GM12878 (cell line): Measurements from ENCODE around the gene AKT3.

Experiments used
- CEBPB ChIP-seq, 2 experiments: fragments of 150-350 bp in 1 of 2; IDR thresholded peaks; 2 replicates each; pipeline ENCODE4 v1.6.1; 2012 to 2014; ENCODE audit warnings: low read depth in 2 of 2, low read length in 2 of 2, borderline replicate concordance in 1 of 2, inconsistent platforms in 1 of 2
- EZH2 ChIP-seq: IDR thresholded peaks from 2 replicates; pipeline ENCODE4 v1.6.1; 2012; ENCODE audit warnings: low read depth, mild to moderate bottlenecking, control low read depth, inconsistent platforms, low read length, borderline replicate concordance; ENCODE audit not compliant: control insufficient read depth
- MXI1 ChIP-seq: fragments of 150-350 bp; IDR thresholded peaks from 2 replicates; pipeline ENCODE4 v1.6.1; 2011; ENCODE audit warnings: low read depth, mild to moderate bottlenecking, inconsistent platforms, low read length, improper control_type of control experiment
- MYC ChIP-seq: IDR thresholded peaks from 2 replicates; pipeline ENCODE4 v1.6.1; 2011; ENCODE audit warnings: mild to moderate bottlenecking, low read length, moderate library complexity, inconsistent platforms; ENCODE audit not compliant: insufficient read depth, insufficient replicate concordance, insufficient read length, severe bottlenecking
- NR2C2 ChIP-seq: IDR thresholded peaks from 2 replicates; pipeline ENCODE4 v1.6.1; 2011; ENCODE audit warnings: borderline replicate concordance, low read depth; ENCODE audit not compliant: control insufficient read depth, insufficient read length
- POLR2A ChIP-seq: IDR thresholded peaks from 2 replicates; pipeline ENCODE4 v1.6.1; 2011; ENCODE audit warnings: low read depth, mild to moderate bottlenecking, low read length
- RCOR1 ChIP-seq: conservative IDR thresholded peaks from 2 replicates; pipeline ENCODE4 v1.6.1; 2012; ENCODE audit warnings: low read depth, low read length, improper control_type of control experiment
- RFX5 ChIP-seq: IDR thresholded peaks from 2 replicates; pipeline ENCODE4 v1.6.1; 2011; ENCODE audit warnings: low read depth, low read length, improper control_type of control experiment
- SMC3 ChIP-seq: IDR thresholded peaks from 2 replicates; pipeline ENCODE4 v1.6.1; 2011; ENCODE audit warnings: low read length, improper control_type of control experiment, borderline replicate concordance
- TF ChIP-seq, protein P1 (sequence below), 3 experiments: IDR thresholded peaks in 2 of 3; conservative IDR thresholded peaks in 1 of 3; 2 replicates each; pipeline ENCODE4 v1.5.1; 2011; ENCODE audit warnings: low read depth in 3 of 3, low read length in 3 of 3, mild to moderate bottlenecking in 3 of 3, control low read depth in 2 of 3, moderate library complexity in 2 of 3, inconsistent platforms in 1 of 3, mixed read lengths in 1 of 3; ENCODE audit not compliant: control insufficient read depth in 2 of 3, insufficient read depth in 1 of 3; ENCODE audit errors: extremely low read depth in 1 of 3
- TF ChIP-seq, protein P2 (sequence below): IDR thresholded peaks from 2 replicates; pipeline ENCODE4 v1.6.1; 2012; ENCODE audit warnings: low read length, inconsistent platforms
- TF ChIP-seq, protein P3 (sequence below): fragments of 450-650 bp; formaldehyde crosslinking; IDR thresholded peaks from 2 replicates; pipeline ENCODE4 v1.5.0; 2022; ENCODE audit warnings: mild to moderate bottlenecking, missing genetic modification characterization

DNA sequence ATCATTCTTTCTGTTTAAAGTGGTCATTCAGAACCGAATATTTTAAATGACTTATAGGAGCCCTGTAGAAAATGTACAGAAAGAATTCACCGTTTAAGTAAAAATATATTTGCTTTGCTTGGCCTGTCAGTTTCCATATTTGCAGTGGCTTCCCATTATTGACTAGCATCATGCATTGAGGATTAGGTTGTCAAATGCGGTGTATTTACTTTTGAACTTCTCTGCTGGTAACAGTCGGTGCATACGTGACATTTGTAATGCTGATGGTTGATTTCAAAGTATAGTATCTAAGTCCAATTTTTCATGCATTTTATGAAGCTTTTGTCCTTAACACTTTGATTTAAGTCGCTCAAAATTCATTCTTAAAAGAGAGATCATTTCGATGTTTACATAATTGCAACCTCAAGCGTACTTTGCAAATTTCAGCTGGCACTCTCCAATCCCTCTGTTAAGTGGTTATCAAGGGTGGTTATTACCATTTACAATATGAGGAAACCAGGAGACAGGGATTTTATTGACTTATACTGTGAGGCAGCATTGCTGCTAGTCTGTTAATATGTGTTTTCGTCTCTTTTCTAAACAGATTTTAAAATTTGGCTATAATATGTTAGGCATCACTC is 392.6 kb downstream of the AKT3 start:
- TF ChIP-seq EZH2 (no peak), SMC3 (no peak), MYC (no peak), POLR2A (no peak), CEBPB (IDR thresholded peaks at IDR 0.05; ENCODE audit: borderline replicate concordance in 1 of 2, low read depth in 2 of 2, low read length in 2 of 2) (no peak), NR2C2 (no peak), MXI1 (no peak), RFX5 (no peak), RCOR1 (no peak)
- TF ChIP-seq, protein P1, sequence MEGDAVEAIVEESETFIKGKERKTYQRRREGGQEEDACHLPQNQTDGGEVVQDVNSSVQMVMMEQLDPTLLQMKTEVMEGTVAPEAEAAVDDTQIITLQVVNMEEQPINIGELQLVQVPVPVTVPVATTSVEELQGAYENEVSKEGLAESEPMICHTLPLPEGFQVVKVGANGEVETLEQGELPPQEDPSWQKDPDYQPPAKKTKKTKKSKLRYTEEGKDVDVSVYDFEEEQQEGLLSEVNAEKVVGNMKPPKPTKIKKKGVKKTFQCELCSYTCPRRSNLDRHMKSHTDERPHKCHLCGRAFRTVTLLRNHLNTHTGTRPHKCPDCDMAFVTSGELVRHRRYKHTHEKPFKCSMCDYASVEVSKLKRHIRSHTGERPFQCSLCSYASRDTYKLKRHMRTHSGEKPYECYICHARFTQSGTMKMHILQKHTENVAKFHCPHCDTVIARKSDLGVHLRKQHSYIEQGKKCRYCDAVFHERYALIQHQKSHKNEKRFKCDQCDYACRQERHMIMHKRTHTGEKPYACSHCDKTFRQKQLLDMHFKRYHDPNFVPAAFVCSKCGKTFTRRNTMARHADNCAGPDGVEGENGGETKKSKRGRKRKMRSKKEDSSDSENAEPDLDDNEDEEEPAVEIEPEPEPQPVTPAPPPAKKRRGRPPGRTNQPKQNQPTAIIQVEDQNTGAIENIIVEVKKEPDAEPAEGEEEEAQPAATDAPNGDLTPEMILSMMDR (IDR thresholded peaks at IDR 0.05 in 2 of 3, conservative IDR thresholded peaks at IDR 0.05 in 1 of 3; ENCODE audit: control insufficient read depth in 2 of 3, extremely low read depth in 1 of 3, insufficient read depth in 1 of 3, low read depth in 3 of 3, low read length in 3 of 3): no peak
- TF ChIP-seq, protein P2, sequence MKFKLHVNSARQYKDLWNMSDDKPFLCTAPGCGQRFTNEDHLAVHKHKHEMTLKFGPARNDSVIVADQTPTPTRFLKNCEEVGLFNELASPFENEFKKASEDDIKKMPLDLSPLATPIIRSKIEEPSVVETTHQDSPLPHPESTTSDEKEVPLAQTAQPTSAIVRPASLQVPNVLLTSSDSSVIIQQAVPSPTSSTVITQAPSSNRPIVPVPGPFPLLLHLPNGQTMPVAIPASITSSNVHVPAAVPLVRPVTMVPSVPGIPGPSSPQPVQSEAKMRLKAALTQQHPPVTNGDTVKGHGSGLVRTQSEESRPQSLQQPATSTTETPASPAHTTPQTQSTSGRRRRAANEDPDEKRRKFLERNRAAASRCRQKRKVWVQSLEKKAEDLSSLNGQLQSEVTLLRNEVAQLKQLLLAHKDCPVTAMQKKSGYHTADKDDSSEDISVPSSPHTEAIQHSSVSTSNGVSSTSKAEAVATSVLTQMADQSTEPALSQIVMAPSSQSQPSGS: no peak
- TF ChIP-seq, protein P3, sequence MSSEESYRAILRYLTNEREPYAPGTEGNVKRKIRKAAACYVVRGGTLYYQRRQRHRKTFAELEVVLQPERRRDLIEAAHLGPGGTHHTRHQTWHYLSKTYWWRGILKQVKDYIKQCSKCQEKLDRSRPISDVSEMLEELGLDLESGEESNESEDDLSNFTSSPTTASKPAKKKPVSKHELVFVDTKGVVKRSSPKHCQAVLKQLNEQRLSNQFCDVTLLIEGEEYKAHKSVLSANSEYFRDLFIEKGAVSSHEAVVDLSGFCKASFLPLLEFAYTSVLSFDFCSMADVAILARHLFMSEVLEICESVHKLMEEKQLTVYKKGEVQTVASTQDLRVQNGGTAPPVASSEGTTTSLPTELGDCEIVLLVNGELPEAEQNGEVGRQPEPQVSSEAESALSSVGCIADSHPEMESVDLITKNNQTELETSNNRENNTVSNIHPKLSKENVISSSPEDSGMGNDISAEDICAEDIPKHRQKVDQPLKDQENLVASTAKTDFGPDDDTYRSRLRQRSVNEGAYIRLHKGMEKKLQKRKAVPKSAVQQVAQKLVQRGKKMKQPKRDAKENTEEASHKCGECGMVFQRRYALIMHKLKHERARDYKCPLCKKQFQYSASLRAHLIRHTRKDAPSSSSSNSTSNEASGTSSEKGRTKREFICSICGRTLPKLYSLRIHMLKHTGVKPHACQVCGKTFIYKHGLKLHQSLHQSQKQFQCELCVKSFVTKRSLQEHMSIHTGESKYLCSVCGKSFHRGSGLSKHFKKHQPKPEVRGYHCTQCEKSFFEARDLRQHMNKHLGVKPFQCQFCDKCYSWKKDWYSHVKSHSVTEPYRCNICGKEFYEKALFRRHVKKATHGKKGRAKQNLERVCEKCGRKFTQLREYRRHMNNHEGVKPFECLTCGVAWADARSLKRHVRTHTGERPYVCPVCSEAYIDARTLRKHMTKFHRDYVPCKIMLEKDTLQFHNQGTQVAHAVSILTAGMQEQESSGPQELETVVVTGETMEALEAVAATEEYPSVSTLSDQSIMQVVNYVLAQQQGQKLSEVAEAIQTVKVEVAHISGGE (CRISPR knock-in tag): no peak
